ENCODE data around the gene CINP.

DNA sequence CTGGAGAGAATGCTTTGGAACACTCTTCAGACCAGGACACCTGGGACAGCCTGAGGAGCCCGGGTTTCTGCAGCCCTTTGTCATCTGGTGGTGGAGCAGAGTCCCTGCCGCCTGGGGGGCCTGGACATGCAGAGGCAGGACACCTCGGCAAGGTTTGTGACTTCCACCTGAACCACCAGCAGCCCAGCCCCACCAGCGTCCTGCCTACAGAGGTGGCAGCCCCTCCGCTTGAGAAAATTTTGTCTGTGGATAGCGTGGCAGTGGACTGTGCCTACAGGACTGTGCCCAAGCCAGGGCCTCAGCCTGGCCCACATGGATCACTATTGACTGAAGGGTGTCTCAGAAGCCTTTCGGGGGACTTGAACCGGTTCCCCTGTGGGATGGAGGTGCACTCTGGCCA lies 21.1 kb downstream of the CINP start:
- TF ChIP-seq, protein P1, sequence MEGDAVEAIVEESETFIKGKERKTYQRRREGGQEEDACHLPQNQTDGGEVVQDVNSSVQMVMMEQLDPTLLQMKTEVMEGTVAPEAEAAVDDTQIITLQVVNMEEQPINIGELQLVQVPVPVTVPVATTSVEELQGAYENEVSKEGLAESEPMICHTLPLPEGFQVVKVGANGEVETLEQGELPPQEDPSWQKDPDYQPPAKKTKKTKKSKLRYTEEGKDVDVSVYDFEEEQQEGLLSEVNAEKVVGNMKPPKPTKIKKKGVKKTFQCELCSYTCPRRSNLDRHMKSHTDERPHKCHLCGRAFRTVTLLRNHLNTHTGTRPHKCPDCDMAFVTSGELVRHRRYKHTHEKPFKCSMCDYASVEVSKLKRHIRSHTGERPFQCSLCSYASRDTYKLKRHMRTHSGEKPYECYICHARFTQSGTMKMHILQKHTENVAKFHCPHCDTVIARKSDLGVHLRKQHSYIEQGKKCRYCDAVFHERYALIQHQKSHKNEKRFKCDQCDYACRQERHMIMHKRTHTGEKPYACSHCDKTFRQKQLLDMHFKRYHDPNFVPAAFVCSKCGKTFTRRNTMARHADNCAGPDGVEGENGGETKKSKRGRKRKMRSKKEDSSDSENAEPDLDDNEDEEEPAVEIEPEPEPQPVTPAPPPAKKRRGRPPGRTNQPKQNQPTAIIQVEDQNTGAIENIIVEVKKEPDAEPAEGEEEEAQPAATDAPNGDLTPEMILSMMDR (conservative IDR thresholded peaks at IDR 0.05) = no peak
- TF ChIP-seq EZH2 (IDR thresholded peaks at IDR 0.05; ENCODE audit: low read depth) = no peak

All from PC-9 (cell line).